Measurements from ENCODE around the gene CCL3. TPM values are rescaled to one million over a fixed set of nuclear protein-coding genes. Genes with fewer than 3 reads are reported as not detected.
"Not testable (repeated sequence)": the region's sequence is repeated elsewhere in the genome, so short reads cannot be mapped to it uniquely, and the experiment has no call there.

Gene CCL3
- total RNA-seq, 1 donor from 2014 or later = not detected

DNA sequence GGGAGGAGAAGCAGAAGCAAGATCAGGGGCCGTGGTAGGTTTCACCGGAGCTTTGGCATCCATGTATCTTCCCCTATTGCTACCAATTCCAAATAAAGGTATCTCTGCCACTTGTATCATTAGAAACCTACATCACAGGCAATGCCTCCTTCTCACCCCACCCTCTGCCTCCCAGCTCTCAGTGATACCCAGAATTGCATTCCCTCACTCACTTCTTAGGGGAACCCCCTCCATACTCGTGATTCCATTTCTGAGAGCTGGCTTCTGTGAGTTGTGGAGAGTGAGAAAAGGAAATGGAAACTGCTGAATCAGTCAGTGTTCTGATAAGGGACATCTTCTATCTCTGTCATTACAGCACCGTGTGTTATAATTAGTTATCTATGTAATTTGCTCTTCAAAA, 2.3 kb upstream of the CCL3 start:
- no peaks in the 10 kb centered on the region for H3K4me1 Mint-ChIP-seq (ENCODE audit: low read depth)
- no peak overlapping the region for H3K4me3 Mint-ChIP-seq (ENCODE audit: unreplicated experiment)
- TF ChIP-seq, protein P1, sequence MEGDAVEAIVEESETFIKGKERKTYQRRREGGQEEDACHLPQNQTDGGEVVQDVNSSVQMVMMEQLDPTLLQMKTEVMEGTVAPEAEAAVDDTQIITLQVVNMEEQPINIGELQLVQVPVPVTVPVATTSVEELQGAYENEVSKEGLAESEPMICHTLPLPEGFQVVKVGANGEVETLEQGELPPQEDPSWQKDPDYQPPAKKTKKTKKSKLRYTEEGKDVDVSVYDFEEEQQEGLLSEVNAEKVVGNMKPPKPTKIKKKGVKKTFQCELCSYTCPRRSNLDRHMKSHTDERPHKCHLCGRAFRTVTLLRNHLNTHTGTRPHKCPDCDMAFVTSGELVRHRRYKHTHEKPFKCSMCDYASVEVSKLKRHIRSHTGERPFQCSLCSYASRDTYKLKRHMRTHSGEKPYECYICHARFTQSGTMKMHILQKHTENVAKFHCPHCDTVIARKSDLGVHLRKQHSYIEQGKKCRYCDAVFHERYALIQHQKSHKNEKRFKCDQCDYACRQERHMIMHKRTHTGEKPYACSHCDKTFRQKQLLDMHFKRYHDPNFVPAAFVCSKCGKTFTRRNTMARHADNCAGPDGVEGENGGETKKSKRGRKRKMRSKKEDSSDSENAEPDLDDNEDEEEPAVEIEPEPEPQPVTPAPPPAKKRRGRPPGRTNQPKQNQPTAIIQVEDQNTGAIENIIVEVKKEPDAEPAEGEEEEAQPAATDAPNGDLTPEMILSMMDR (IDR thresholded peaks at IDR 0.05) = no peak
- no peaks in the 10 kb centered on the region for H3K9me3 Mint-ChIP-seq (ENCODE audit: low read depth)
- no peaks in the 10 kb centered on the region for H3K36me3 Mint-ChIP-seq (ENCODE audit: low read depth)
- H3K27me3 Mint-ChIP-seq (ENCODE audit: low read depth) = peaks cover 37% of the 10 kb centered on the region
- no peak overlapping the region for H3K27ac Mint-ChIP-seq (ENCODE audit: unreplicated experiment)
- no peak for DNase-seq (ENCODE audit: low spot score)

DNA sequence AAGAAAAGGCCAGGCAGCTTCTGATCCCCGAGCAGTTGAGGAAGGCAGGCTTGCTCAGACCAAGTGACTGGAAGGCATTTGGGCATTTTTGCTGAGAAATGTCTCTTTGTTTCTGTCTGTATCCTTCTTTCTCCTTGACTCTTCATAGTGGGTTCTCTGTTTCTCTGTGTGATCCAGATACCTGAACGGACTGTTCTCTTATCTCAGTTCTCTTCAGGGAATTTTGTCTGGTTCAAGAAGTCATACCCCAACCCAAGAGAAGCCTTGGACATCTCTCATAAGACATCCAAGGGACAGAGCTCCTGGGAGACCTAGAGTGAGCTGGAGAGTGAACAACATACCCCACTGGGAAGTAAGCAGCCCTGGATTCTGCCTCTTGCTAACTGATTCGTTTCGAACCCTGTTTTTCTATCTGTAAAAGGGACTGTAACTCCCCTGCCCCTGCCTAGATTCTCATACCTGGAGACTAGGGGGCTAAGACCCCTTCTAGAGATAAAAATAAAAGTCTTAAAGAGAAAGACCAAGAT, 541 bp downstream of the CCL3 start:
- TF ChIP-seq, protein P1 (IDR thresholded peaks at IDR 0.05) = no peak
- Mint-ChIP-seq H3K4me1 (ENCODE audit: low read depth) (no peaks in the 10 kb centered on the region), H3K27ac (ENCODE audit: unreplicated experiment) (no peak overlapping the region), H3K9me3 (ENCODE audit: low read depth) (no peaks in the 10 kb centered on the region), H3K36me3 (ENCODE audit: low read depth) (no peaks in the 10 kb centered on the region), H3K27me3 (ENCODE audit: low read depth) (peaks cover 37% of the 10 kb centered on the region), H3K4me3 (ENCODE audit: unreplicated experiment) (no peak overlapping the region)
- DNase-seq (ENCODE audit: low spot score) = no peak

DNA sequence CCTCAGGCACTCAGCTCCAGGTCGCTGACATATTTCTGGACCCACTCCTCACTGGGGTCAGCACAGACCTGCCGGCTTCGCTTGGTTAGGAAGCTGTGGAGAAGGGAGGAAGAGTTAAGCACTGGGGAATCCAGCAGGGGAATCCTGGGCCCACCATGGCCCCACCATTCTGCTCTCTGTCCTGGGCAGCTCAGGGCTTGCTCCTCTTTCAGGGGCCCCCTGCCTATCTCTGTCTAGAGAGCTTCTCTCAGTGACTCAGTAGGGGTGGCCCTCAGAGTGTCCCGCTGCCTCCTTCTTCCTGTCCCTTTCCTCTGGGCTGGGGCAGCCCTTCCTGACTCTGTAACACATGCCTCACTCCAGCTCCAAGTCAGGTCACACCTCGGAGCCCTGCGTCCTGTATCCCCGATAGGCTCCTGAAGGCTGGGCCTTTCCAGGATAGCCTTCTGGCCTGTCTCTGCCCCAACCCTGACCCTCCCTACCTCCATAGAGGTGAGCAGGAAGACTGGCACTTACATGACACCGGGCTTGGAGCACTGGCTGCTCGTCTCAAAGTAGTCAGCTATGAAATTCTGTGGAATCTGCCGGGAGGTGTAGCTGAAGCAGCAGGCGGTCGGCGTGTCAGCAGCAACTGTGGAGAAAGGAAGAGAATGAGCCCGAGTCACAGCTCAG, 1.1 kb downstream of the CCL3 start:
- TF ChIP-seq, protein P1 (IDR thresholded peaks at IDR 0.05) = no peak
- no peak for DNase-seq (ENCODE audit: low spot score)
- H3K4me1 Mint-ChIP-seq (ENCODE audit: low read depth) = no peaks in the 10 kb centered on the region
- no peak overlapping the region for H3K4me3 Mint-ChIP-seq (ENCODE audit: unreplicated experiment)
- no peak overlapping the region for H3K27ac Mint-ChIP-seq (ENCODE audit: unreplicated experiment)
- no peaks in the 10 kb centered on the region for H3K36me3 Mint-ChIP-seq (ENCODE audit: low read depth)
- no peaks in the 10 kb centered on the region for H3K9me3 Mint-ChIP-seq (ENCODE audit: low read depth)
- peaks cover 33% of the 10 kb centered on the region for H3K27me3 Mint-ChIP-seq (ENCODE audit: low read depth)

DNA sequence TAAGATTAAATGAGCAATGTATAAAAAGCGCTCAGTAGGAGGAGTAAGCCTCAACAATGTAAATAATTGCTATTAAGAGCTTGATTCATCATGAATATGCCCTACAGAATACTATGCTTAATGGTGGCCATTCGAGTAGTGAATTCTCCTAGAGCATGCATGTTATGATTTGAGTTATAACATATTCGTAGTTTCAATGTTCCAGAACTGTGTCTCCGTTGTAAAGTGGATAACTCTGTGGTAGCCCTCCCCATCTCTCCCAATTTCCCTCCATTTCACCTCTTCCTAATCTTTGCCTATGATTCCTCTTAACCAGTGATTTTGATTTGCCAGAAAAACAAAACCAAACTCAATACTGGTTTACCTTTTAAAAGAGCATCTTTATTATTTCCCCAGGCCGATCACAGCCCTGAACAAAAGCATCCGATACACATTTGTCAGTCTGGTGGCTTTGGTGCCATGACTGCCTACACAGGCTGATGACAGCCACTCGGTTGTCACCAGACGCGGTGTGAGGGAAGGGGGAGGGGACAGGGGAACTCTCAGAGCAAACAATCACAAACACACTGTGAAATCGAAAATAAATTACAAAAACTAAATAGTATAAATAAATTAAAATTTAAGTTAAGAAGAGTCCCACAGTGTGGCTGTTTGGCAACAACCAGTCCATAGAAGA, 1.9 kb downstream of the CCL3 start:
- not testable (repeated sequence) for H3K27ac Mint-ChIP-seq (ENCODE audit: unreplicated experiment); DNase-seq (ENCODE audit: low spot score); H3K4me1 Mint-ChIP-seq (ENCODE audit: low read depth); H3K36me3 Mint-ChIP-seq (ENCODE audit: low read depth); H3K4me3 Mint-ChIP-seq (ENCODE audit: unreplicated experiment); H3K9me3 Mint-ChIP-seq (ENCODE audit: low read depth)
- peaks cover 34% of the 10 kb centered on the region for H3K27me3 Mint-ChIP-seq (ENCODE audit: low read depth)

DNA sequence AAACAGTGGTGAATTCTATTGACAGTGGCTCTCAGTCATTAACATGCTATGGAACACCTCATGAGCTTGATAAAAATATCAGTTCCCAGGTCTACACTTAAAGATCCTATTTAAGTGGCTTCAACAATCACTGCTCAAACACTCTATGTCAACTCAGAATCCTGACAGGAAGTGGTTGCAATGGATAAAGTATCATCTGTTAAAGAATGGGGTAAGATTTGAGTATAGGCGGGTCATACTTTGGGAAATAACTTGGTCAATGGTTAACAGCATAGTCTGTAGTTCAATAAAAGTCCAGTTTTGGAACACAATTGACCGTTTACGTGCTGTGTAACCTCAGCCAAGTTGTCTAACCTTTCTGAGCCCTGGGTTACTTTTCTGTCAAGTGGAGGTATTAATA, 2.5 kb downstream of the CCL3 start:
- not testable (repeated sequence) for H3K36me3 Mint-ChIP-seq (ENCODE audit: low read depth); H3K9me3 Mint-ChIP-seq (ENCODE audit: low read depth); H3K4me1 Mint-ChIP-seq (ENCODE audit: low read depth); H3K27ac Mint-ChIP-seq (ENCODE audit: unreplicated experiment); H3K4me3 Mint-ChIP-seq (ENCODE audit: unreplicated experiment); DNase-seq (ENCODE audit: low spot score)
- peaks cover 31% of the 10 kb centered on the region for H3K27me3 Mint-ChIP-seq (ENCODE audit: low read depth)

DNA sequence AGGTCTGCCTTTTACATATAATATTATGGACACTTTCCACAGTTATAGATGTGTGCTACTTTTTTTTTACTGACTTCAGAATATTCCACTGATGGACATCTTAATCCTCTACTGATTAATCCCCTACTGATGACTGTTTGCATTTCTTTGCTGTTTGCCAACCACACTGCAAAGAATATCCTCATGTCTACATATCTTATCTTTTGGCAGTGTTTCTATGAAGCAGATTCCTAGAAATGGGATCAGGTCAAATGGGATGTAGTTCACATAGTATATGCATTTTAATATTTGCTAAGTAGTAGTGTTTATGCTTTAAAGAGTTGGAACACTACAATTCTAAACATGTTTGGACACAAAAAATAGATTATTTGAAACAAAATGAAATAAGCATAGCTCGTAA, 3.2 kb downstream of the CCL3 start:
- no peaks in the 10 kb centered on the region for H3K4me1 Mint-ChIP-seq (ENCODE audit: low read depth)
- H3K27ac Mint-ChIP-seq (ENCODE audit: unreplicated experiment) = no peak overlapping the region
- TF ChIP-seq, protein P1 (IDR thresholded peaks at IDR 0.05) = no peak
- H3K36me3 Mint-ChIP-seq (ENCODE audit: low read depth) = no peaks in the 10 kb centered on the region
- no peak overlapping the region for H3K4me3 Mint-ChIP-seq (ENCODE audit: unreplicated experiment)
- no peak for DNase-seq (ENCODE audit: low spot score)
- peaks cover 29% of the 10 kb centered on the region for H3K27me3 Mint-ChIP-seq (ENCODE audit: low read depth)
- H3K9me3 Mint-ChIP-seq (ENCODE audit: low read depth) = no peaks in the 10 kb centered on the region
